NT2/D1 (cell line): ENCODE data around the gene SFTPB.

ENCODE experiments used
- SUZ12 ChIP-seq: IDR thresholded peaks from 2 replicates; pipeline ENCODE4 v1.6.1; 2011; ENCODE audit not compliant: insufficient read length, insufficient read depth; ENCODE audit errors: extremely low read depth
- YY1 ChIP-seq: IDR thresholded peaks from 2 replicates; pipeline ENCODE4 v1.6.1; 2011; ENCODE audit not compliant: insufficient read length, insufficient read depth
- ZNF274 ChIP-seq: IDR thresholded peaks from 2 replicates; pipeline ENCODE4 v1.6.1; 2011; ENCODE audit warnings: mild to moderate bottlenecking, low read depth, low read length

DNA sequence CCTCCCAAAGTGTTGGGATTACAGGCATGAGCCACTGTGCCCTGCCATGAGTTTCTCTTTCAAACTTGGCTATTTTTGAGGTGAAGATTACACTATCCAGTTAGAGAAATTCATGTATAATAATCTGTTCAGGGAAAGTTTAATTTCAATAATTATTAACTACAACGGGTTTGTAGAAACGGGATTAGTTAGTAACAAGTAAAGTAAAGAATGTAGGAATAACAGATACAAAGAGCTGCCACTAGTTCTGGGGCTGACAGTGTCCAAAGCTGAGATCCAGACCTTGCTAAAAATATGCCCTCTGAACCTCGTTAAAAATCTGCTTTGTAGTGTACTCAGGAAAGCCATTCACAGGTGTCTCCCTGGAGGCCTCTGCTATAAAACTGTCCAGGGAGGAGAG, 16.9 kb downstream of the SFTPB start:
- no peak for TF ChIP-seq ZNF274
- TF ChIP-seq YY1, result no peak
- TF ChIP-seq SUZ12, result no peak
